HG02973 (cell line): Measurements from ENCODE around the gene VWA3A.
"Not testable (repeated sequence)": the region's sequence is repeated elsewhere in the genome, so short reads cannot be mapped to it uniquely, and the experiment has no call there.

ENCODE experiments used
- ATAC-seq: cut with Tn5 transposase; IDR thresholded peaks from one replicate; pipeline ENCODE4 v1.9.1; 2021; ENCODE audit warnings: moderate library complexity; ENCODE audit not compliant: unreplicated experiment

The VWA3A gene

GRCh38 chr16:22128537-22128936, 36.2 kb downstream of the VWA3A start:
- ATAC-seq: not testable (repeated sequence)

- ATAC-seq: no peak
Observed at GRCh38 chr16:22130528-22130927, 38.2 kb downstream of the VWA3A start.

DNA sequence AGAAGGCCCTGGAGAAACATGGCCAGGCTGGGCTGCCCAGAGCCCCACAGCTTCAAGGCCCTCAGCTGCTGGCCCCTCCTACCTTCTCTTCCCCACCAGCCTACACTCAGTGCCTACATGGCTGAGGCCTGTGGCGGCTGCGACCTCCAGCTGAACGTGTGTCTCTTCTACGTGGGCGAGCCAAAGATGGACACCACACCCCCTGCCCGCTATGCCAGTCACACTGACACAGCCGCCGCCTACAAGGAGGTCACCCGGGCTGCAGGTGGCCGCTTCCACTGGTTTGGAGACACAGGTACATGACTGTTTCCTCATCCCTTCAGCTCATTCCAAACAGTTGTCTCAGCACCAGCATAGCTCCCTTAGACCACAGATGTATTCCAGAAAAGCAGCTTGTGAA, 40.5 kb downstream of the VWA3A start:
- ATAC-seq: no peak

GRCh38 chr16:22138482-22138881, 46.1 kb downstream of the VWA3A start:
- no peak for ATAC-seq

- ATAC-seq: no peak
Observed at GRCh38 chr16:22139008-22139407, 46.7 kb downstream of the VWA3A start.

DNA sequence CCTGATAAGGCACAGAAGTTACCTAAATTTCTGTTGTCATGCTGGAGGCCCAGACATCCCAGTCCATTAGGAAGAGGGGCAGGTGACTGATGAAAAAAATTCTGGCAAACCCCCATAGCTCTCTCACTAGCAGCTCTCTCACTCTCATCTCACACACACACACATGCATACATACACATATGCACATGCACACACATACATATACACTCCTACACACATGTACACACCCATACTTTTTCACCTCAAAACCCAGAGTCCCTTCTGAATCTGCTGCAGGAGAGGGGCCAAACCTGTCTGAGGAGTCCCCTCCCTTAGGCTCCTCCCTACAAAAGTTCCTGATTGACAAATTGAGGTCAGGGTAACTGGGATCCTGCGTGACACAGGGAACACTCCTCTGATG, 47.4 kb downstream of the VWA3A start:
- ATAC-seq: no peak

DNA sequence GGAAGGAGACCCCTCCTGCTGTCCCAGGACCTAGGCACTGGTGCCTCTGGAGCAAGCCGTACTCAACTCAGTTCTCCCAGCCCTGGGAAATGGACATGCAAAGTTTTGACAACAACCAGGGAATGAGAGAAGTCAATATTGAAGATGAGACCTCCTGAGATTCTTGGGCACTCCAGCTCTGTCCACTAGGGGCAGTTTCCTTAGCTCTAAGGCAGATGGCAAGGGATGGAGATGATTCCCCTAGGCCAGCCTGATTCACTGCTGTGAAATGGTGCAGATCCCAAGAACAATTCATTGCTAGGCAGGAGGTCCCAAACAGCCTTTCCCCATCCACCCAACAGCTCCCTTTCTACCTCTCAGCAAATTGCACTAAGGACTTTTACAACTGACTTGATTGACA, 49.4 kb downstream of the VWA3A start:
- no peak for ATAC-seq

DNA sequence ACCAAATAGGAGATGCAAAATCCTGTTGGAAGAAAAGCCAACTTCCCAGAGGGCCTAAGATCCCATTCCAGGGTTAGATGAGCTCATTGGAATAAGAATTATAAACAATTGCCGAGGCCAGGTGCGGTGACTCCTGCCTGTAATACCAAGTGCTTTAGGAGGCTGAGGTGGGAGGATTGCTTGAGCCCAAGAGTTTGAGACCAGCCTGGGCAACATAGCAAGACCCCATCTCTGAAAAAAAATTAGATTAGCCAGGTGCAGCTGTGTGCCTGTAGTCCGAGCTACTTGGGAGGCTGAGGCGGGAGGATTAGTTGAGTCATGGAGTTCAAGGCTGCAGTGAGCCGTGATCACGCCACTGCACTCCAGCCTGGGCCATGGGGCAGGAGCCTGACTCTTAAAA, 52.2 kb downstream of the VWA3A start:
- ATAC-seq: no peak

- ATAC-seq: no peak
Observed at GRCh38 chr16:22147853-22148252, 55.5 kb downstream of the VWA3A start.

DNA sequence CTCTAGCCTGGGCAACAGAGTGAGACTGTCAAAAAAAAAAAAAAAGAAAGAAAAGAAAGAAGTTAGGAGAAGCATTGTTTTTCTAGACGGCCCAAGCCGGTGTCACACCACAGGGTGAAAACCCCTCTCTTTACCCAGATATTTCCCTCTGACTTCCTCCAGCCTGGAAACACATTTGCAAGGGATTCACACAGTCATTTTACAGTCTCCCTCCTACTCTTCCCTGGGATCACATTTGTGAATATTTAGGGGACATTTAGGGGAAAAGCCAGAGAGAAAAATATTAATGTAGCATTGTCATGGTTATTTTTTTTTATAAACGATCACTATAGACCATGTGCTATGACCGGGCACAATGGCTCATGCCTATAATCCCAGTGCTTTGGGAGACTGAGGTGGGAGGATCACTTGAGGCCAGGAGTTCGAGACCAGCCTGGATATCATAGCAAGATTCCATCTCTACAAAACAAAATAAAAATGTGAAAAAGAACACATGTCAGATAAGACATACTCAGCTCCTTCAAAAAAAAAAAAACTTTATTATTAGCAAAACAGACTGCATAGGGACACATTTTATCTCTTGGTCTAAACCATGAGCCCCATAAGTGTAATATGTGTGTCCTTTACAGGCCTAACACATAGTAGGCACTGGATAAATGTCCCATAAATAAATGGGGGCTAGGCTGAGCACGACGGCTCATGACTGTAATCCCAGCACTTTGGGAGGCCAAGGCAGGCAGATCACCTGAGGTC, 59.1 kb downstream of the VWA3A start:
- ATAC-seq: no peak

DNA sequence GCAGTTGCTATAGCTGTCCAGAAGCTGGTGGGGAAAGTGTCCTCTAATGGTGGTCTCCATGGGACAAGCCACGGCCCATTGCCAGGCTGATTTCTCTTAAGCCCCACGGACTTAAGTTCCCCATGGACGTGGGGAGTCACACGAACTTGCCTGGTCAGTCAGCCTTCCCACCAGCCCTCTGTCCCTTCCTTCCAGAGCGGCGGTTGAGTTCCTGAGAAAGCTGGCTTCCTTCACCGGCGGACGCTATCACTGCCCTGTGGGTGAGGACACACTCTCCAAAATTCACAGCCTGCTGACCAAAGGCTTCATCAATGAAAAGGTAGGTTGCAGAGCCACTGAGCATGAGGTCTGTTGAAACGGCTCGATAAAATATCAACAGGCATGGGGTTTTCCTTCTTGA, 60.0 kb downstream of the VWA3A start:
- ATAC-seq: no peak

- not testable (repeated sequence) for ATAC-seq
Observed at GRCh38 chr16:22153078-22153477, 60.7 kb downstream of the VWA3A start.

DNA sequence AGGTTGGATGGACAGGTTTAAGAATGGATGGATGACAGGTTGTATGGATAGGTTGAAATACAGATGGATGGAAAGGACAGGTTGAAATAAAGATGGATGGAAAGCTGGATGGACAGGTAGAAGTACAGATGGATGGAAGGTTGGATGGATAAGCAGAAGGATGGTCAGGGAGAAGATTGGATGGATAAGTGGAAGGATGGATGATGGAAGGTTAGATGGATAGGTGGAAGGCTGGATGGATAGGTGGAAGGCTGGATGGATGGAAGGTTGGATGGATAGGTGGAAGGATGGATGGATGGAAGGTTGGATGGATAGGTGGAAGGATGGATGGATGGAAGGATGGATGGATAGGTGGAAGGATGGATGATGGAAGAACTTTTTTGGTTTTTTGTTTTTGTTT, 69.1 kb downstream of the VWA3A start:
- ATAC-seq: no peak

DNA sequence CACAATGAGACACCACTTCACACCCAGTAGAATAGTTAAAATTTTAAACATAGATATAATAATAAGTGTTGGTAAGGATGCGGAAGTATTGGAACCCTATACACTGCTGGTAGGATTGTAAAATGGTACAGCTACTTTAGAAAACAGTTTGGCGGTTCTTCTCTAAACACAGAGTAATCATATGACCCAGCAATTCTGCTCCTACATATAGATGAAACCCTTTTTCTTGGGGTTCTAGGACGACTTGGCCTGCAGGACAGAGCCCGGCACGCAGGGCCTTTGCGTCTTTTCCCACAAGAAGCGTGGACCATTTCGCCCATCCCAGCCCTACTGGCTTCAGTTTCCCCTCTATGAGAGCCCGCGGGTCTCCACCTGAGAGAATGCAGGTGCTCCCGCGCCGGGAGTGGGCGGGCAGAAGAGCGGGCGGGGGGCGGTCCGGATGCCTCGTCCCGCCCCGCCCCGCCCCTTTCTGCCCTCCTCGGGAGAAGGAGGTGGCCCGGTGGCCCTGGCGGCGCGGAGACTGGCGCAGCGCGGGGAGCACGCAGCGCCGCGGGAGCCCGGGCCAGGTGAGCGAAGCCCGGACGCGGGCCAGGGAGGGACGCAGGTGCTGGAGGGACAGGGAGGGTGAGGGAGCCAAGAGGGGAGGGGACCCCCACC, 69.8 kb downstream of the VWA3A start, which contains the start of gene SDR42E2:
SDR42E2 (plus strand) TSS at position 508 of the 657 bp plus-strand sequence. CDS start 3,077 bp downstream, outside the sequence.
- ATAC-seq: no peak

DNA sequence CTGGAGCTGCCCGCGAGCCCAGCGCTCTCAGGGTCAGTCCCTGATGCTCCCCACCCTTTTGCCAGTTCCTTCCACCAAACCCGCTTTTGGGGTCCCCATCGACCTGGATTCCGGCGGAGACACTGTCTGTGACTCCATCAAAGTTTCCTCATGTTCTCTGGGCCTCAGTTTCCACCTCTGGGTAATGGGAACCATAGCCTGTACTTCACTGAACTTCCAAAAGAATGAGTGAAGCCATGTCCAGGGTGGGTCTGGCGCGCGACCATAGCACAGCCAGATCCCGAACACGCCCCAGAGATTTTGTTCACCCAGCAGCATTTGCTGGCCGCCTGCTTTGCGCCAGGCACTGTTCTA, 70.3 kb downstream of the VWA3A start:
- no peak for ATAC-seq

DNA sequence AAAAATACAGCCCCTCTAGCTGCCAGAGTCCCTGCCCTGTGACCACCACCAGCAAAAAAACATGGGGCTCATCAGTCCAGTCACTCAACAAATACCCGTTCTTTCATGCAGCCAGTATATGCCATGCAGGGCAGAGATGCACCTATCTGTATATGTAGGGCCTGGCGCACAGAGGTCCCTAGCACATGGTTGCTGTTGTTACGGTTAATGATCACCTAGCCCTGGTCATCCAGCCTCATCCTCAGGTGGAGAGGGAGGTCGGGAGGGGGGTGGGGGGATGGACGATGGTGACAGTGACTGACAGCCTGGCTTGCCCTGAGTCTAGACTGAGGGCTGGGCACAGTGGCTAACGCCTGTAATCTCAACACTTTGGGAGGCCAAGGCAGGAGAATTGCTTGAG, 71.5 kb downstream of the VWA3A start:
- ATAC-seq: no peak

GRCh38 chr16:22164482-22164881, 72.1 kb downstream of the VWA3A start:
- ATAC-seq: no peak

GRCh38 chr16:22165508-22166285, 73.4 kb downstream of the VWA3A start:
- no peak for ATAC-seq

GRCh38 chr16:22171953-22172352, 79.6 kb downstream of the VWA3A start:
- ATAC-seq: no peak

DNA sequence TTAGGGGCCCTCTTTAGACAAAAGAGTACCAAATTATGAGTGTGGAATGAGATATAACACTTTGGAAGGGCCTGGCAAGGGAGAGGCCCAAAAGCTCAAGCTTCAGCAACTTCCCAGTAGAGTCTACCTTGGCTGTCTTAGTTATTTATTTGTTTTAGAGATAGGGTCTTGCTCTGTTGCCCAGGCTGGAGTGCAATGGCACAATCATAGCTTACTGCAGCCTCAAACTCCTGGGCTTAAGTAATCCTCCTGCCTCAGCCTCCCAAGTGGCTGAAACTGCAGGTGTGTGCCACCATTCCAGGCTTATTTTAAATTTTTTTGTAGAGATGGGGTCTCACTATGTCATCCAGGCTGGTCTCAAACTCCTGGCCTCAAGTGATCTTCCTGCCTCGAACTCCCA, 80.3 kb downstream of the VWA3A start:
- not testable (repeated sequence) for ATAC-seq

DNA sequence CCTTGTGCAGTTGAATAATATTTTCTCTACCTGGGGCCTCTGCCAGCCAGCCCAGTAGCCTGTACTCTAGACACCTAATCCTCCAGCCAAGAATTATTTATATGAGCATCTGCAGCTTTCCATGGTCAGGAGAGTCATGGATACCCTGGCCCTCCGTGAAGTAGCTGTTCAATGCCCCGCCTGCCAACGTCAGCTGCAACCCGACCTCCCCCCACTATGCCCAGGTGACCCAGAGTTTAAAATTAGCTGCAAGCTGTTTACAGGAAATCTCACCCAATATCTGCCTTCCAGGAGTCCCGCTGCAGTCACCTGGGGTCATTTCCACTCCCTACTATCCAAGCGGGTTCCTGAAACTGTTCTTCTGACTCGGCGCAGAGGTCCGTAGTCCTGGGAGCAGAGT, 82.3 kb downstream of the VWA3A start:
- no peak for ATAC-seq
